HPDE6-E6E7 (cell line): ENCODE results near the gene LRRC75A.
"Not testable (repeated sequence)": the region's sequence is repeated elsewhere in the genome, so short reads cannot be mapped to it uniquely, and the experiment has no call there.

ENCODE experiments used
- DNase-seq: peaks from one replicate; pipeline ENCODE4 v3.0.0; 2011; ENCODE audit warnings: missing footprints; ENCODE audit errors: extremely low spot score

LRRC75A gene

DNA sequence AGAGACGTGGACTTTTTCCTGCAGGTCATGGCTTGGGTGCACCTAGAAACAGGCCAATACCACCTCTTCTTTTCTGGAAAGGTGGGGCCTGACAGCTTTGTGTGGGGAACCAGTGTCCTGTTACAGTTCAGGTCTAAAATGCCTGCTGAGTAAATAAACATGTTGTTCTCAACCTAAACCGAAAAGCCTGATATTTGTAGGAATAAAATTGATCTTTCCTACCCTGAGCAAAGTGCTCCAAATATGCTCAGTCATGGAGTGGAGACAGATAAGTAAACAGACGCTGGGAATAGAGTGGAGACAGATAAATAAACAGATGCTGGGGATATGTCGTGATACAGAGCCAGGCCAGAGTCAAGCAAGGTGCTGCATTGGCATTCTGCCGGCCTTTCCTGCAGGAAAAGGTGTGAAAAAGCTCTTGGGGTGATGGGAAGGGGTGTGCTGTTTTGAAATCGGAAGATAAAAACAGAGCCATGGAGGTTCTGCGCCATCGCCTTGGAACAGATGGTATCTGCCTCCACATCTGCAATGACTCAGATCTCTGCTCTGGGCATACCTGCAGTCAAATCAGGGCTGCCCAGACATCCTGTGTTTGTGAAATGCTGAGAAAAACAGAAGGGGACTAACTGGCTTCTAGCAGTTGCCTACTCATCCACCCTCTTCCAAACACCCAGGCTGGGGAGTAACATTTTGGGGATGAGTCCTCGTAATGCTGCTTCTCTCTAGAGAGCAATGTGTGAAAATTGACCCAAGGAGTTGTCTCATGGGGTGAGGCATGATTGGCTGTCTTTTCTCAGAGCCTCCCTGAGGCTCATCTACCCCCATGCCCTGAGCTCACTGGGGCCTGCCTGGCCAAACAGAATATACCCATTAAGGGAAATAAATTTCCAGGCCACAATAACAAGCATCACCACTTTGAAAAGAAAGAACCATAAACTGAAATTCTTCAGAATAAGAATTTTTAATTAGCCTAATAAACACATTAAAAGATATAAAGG is 93.4 kb downstream of the LRRC75A start:
- no peak for DNase-seq

DNA sequence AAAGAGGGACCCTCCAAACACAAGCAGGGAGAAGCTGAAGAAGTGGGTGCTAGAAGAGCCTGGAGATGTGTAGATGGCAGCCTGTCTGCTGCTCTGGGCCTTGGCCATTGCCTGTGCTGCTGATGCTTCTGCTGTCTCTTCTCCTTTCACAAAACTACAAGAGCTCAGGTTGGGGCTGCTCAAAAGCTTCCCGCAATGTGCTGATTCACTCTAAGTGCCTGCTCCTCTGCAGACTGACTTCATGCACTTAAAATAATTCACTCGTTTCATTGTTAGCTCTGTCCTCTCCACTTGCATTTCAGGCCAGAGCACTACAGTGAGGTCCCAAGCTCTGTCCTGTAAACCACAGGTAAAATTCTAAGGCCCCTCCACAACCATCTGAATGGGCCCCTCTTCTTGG is 95.3 kb downstream of the LRRC75A start:
- not testable (repeated sequence) for DNase-seq

GRCh38 chr17:16395887-16396286 is 96.1 kb downstream of the LRRC75A start:
- not testable (repeated sequence) for DNase-seq

GRCh38 chr17:16392491-16392890 is 99.5 kb downstream of the LRRC75A start:
- not testable (repeated sequence) for DNase-seq
